ENCODE data around the gene GOSR2. TPM values are rescaled to one million over a fixed set of nuclear protein-coding genes. Genes with fewer than 3 reads are reported as not detected.

The GOSR2 gene
- total and polyA plus RNA-seq, 2 of the 13 experiments (the other 11 are each of a cell fraction or from before 2014, with no cell fraction given): 61.5 to 63.9 TPM

DNA sequence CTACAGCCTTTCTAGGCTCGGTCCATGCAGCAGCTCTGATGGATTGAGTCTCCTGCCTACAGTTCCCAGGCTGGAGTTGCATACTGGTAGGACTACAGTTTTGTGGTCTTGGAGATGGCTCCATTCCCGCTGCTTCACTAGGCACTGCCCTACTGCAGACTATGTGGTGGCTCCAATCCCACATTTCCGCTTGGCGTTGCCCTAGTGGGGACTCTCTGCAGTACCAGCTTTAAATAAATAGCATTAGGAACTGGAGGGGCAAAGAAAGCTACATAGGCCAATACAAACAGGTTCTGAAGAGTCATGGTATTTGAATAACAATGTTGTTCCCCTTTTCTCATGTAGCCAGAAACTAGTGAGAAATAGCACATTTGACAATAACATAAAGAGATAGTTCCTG is 5.4 kb upstream of the GOSR2 start:
- no peak overlapping the region for H3K27ac ChIP-seq (ENCODE audit: extremely low read length, insufficient read depth, low read length)
- no peak for DNase-seq (ENCODE audit: low spot score)
- no peak for ATAC-seq
- no TSS peak for BruUV-seq (replicated peaks)
- TF ChIP-seq HOXA9 (CRISPR knock-in tag; IDR thresholded peaks at IDR 0.05; ENCODE audit: borderline replicate concordance) (no peak), NFKB2 (CRISPR knock-in tag; IDR thresholded peaks at IDR 0.05; ENCODE audit: borderline replicate concordance) (no peak), ZNF446 (CRISPR knock-in tag; IDR thresholded peaks at IDR 0.05) (no peak), ZNF816 (CRISPR knock-in tag; IDR thresholded peaks at IDR 0.05; ENCODE audit: borderline replicate concordance) (no peak), FOXP1 (IDR thresholded peaks at IDR 0.05) (no peak), FOXP1 (CRISPR knock-in tag; IDR thresholded peaks at IDR 0.05) (no peak), CBFB (CRISPR knock-in tag; IDR thresholded peaks at IDR 0.05) (no peak), ATM (IDR thresholded peaks at IDR 0.05; ENCODE audit: borderline replicate concordance) (no peak), SP2 (CRISPR knock-in tag; IDR thresholded peaks at IDR 0.05) (no peak), ZNF768 (CRISPR knock-in tag; IDR thresholded peaks at IDR 0.05) (no peak), ZFP90 (CRISPR knock-in tag; IDR thresholded peaks at IDR 0.05; ENCODE audit: borderline replicate concordance) (no peak)
- TF ChIP-seq, protein P1, sequence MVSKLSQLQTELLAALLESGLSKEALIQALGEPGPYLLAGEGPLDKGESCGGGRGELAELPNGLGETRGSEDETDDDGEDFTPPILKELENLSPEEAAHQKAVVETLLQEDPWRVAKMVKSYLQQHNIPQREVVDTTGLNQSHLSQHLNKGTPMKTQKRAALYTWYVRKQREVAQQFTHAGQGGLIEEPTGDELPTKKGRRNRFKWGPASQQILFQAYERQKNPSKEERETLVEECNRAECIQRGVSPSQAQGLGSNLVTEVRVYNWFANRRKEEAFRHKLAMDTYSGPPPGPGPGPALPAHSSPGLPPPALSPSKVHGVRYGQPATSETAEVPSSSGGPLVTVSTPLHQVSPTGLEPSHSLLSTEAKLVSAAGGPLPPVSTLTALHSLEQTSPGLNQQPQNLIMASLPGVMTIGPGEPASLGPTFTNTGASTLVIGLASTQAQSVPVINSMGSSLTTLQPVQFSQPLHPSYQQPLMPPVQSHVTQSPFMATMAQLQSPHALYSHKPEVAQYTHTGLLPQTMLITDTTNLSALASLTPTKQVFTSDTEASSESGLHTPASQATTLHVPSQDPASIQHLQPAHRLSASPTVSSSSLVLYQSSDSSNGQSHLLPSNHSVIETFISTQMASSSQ (IDR thresholded peaks at IDR 0.05; ENCODE audit: low read depth): no peak
- TF ChIP-seq, protein P1 (CRISPR knock-in tag; IDR thresholded peaks at IDR 0.05; ENCODE audit: borderline replicate concordance): no peak
- TF ChIP-seq, protein P2, sequence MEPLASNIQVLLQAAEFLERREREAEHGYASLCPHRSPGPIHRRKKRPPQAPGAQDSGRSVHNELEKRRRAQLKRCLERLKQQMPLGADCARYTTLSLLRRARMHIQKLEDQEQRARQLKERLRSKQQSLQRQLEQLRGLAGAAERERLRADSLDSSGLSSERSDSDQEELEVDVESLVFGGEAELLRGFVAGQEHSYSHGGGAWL (CRISPR knock-in tag; IDR thresholded peaks at IDR 0.05): no peak
- TF ChIP-seq, protein P3, sequence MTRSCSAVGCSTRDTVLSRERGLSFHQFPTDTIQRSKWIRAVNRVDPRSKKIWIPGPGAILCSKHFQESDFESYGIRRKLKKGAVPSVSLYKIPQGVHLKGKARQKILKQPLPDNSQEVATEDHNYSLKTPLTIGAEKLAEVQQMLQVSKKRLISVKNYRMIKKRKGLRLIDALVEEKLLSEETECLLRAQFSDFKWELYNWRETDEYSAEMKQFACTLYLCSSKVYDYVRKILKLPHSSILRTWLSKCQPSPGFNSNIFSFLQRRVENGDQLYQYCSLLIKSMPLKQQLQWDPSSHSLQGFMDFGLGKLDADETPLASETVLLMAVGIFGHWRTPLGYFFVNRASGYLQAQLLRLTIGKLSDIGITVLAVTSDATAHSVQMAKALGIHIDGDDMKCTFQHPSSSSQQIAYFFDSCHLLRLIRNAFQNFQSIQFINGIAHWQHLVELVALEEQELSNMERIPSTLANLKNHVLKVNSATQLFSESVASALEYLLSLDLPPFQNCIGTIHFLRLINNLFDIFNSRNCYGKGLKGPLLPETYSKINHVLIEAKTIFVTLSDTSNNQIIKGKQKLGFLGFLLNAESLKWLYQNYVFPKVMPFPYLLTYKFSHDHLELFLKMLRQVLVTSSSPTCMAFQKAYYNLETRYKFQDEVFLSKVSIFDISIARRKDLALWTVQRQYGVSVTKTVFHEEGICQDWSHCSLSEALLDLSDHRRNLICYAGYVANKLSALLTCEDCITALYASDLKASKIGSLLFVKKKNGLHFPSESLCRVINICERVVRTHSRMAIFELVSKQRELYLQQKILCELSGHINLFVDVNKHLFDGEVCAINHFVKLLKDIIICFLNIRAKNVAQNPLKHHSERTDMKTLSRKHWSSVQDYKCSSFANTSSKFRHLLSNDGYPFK (CRISPR knock-in tag; IDR thresholded peaks at IDR 0.05; ENCODE audit: borderline replicate concordance): no peak
- TF ChIP-seq, protein P4, sequence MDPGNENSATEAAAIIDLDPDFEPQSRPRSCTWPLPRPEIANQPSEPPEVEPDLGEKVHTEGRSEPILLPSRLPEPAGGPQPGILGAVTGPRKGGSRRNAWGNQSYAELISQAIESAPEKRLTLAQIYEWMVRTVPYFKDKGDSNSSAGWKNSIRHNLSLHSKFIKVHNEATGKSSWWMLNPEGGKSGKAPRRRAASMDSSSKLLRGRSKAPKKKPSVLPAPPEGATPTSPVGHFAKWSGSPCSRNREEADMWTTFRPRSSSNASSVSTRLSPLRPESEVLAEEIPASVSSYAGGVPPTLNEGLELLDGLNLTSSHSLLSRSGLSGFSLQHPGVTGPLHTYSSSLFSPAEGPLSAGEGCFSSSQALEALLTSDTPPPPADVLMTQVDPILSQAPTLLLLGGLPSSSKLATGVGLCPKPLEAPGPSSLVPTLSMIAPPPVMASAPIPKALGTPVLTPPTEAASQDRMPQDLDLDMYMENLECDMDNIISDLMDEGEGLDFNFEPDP (CRISPR knock-in tag; conservative IDR thresholded peaks at IDR 0.05): no peak
- H3K36me3 ChIP-seq (replicated peaks in 1 of 2; ENCODE audit: control insufficient read depth in 1 of 2, insufficient read depth in 2 of 2, low read length in 2 of 2): no peaks in the 10 kb centered on the region
- H3K4me1 ChIP-seq (ENCODE audit: insufficient read depth, low read length): no peaks in the 10 kb centered on the region
- FAIRE-seq: no peak
- ChIA-PET CTCF (ENCODE audit: low intra/inter-chr PET ratio, low total read pairs) (no interaction called here), POLR2A (no interaction called here)
- in situ Hi-C loops (cut with HindIII; ENCODE audit: extremely low pct_ligation_motif_present, low pct_unique_long_range_greater_than_20kb) (no loop called here), intact Hi-C loops (cut with micrococcal nuclease; ENCODE audit: unreplicated experiment) (no loop called here)
- H4K20me1 ChIP-seq (ENCODE audit: insufficient read depth, low read length): no peaks in the 10 kb centered on the region
- WGBS (ENCODE audit: low lambda C conversion rate): 57% methylated on average over 4 of the region's 4 CpGs
- no peaks in the 10 kb centered on the region for H3K79me2 ChIP-seq (ENCODE audit: insufficient read depth, low read length)
- H2AFZ ChIP-seq (ENCODE audit: low read length): no peak overlapping the region
- no peak overlapping the region for H3K4me3 ChIP-seq (replicated peaks in 1 of 3; ENCODE audit: insufficient read depth in 1 of 3, low read depth in 2 of 3, low read length in 3 of 3)
- H3K27me3 ChIP-seq (ENCODE audit: control insufficient read depth in 1 of 2, insufficient read depth in 2 of 2, low read length in 2 of 2): peaks cover 0 to 10% of the 10 kb centered on the region in 2 experiments; a peak in 3 of 5 replicates
- H3K9ac ChIP-seq (ENCODE audit: insufficient read depth, low read depth, low read length): no peak overlapping the region
- H3K4me2 ChIP-seq (ENCODE audit: low read depth, low read length): no peak overlapping the region
- H3K9me3 ChIP-seq (ENCODE audit: low read length): no peaks in the 10 kb centered on the region

All from HepG2 (cell line).